ENCODE measurements around the gene PSAP. TPM values are rescaled to one million over a fixed set of nuclear protein-coding genes. Genes with fewer than 3 reads are reported as not detected.

PSAP gene
- total RNA-seq, 1 experiment from 2014 or later: 1,316 TPM

DNA sequence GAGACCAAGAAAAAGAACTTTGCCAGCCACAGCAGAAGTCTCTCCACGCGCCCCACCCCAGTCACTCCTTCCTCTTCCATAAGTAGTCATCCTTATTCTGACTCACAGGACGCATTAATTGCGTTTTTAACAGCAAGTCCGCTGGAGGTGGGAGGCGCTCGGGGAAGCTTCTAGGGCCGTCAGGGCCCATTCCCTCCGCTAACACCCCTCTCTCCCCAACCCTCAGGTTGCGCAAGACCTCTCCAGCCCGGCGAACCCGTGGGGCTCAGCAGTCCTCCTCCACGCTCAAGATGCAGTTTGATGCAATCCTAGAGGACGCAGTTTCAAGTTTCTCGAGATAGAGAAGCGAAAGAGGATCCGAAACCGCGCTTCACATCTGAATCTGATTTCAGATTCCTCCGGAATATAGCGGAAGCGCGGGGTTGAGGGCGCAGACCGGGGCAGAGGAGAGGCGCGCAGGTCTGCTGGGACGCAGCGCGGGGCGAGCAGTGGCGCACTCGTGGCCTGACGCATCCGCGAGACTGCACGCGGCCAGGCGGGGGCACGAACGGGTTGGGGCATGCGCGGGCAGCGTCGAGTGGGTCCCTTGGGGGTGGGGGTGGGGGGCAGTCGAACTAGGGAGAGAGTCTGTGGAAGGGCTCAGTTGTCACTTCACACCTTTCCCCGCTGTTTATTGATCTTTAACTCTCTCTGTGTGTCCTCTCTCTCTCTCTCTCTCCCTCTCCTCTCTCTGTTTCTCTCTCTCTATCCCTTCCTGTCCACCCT lies 37.8 kb upstream of the PSAP start:
- Mint-ChIP-seq H3K36me3 (ENCODE audit: insufficient read depth, unreplicated experiment) (peaks cover 6% of the 10 kb centered on the region), H3K9me3 (ENCODE audit: unreplicated experiment) (no peaks in the 10 kb centered on the region), H3K4me3 (ENCODE audit: unreplicated experiment) (peak overlapping the region; percentile 84), H3K27ac (ENCODE audit: unreplicated experiment) (peak overlapping the region; percentile 47), H3K27me3 (ENCODE audit: insufficient read depth, unreplicated experiment) (no peaks in the 10 kb centered on the region), H3K4me1 (ENCODE audit: low read depth, unreplicated experiment) (peaks cover 20% of the 10 kb centered on the region)
- Histone ChIP-seq H3K27me3 (replicated peaks; ENCODE audit: control insufficient read depth, insufficient read depth, low read length) (no peaks in the 10 kb centered on the region), H3K36me3 (ENCODE audit: control insufficient read depth, insufficient read depth, low read length) (no peaks in the 10 kb centered on the region), H3K4me1 (peaks cover 25% of the 10 kb centered on the region), H3K4me3 (ENCODE audit: low read depth, low read length) (peak overlapping the region; percentile 66), H3K9me3 (no peaks in the 10 kb centered on the region)
- intact Hi-C loops (cut with micrococcal nuclease; ENCODE audit: unreplicated experiment): loop anchor here (2.0 kb wide), 1 partner anchor 48 kb away; no protein-coding TSS in a partner anchor
- ChIA-PET CTCF (interaction anchor here (0.8 to 1.9 kb wide), 3 partner anchors 29 to 160 kb away, joined by 3 to 6 read pairs (median 5); partner anchors contain the start of gene PSAP), POLR2A (no interaction called here)
- peak; percentile 73 to 79 for DNase-seq
- TF ChIP-seq, protein P1, sequence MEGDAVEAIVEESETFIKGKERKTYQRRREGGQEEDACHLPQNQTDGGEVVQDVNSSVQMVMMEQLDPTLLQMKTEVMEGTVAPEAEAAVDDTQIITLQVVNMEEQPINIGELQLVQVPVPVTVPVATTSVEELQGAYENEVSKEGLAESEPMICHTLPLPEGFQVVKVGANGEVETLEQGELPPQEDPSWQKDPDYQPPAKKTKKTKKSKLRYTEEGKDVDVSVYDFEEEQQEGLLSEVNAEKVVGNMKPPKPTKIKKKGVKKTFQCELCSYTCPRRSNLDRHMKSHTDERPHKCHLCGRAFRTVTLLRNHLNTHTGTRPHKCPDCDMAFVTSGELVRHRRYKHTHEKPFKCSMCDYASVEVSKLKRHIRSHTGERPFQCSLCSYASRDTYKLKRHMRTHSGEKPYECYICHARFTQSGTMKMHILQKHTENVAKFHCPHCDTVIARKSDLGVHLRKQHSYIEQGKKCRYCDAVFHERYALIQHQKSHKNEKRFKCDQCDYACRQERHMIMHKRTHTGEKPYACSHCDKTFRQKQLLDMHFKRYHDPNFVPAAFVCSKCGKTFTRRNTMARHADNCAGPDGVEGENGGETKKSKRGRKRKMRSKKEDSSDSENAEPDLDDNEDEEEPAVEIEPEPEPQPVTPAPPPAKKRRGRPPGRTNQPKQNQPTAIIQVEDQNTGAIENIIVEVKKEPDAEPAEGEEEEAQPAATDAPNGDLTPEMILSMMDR (IDR thresholded peaks at IDR 0.05; ENCODE audit: insufficient read depth in 1 of 2, low read depth in 1 of 2, low read length in 1 of 2, severe bottlenecking in 1 of 2, unreplicated experiment in 1 of 2): no peak
- BruUV-seq (replicated peaks): TSS peak; percentile 85

DNA sequence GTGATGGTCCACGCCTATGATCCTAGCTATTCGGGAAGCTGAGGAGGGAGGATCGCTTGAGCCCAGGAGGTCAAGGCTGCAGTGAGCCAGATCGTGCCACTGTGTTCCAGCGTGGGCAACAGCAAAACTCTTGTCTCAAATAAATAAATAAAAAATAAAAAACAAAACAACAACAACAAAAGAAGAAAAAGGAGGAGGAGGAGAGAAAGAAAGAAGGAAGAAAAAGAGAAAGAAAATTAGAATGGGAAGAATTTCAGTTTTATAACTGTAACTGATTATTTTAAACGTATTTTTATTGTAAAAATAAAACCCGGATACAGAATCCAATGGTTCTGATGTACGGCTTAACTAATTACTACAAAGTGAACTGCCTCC lies 37.2 kb upstream of the PSAP start:
- Mint-ChIP-seq H3K4me3 (ENCODE audit: unreplicated experiment) (peak overlapping the region; percentile 84), H3K4me1 (ENCODE audit: low read depth, unreplicated experiment) (peaks cover 20% of the 10 kb centered on the region), H3K27ac (ENCODE audit: unreplicated experiment) (peak overlapping the region; percentile 47), H3K27me3 (ENCODE audit: insufficient read depth, unreplicated experiment) (no peaks in the 10 kb centered on the region), H3K36me3 (ENCODE audit: insufficient read depth, unreplicated experiment) (peaks cover 6% of the 10 kb centered on the region), H3K9me3 (ENCODE audit: unreplicated experiment) (no peaks in the 10 kb centered on the region)
- TF ChIP-seq, protein P1 (IDR thresholded peaks at IDR 0.05; ENCODE audit: insufficient read depth in 1 of 2, low read depth in 1 of 2, low read length in 1 of 2, severe bottlenecking in 1 of 2, unreplicated experiment in 1 of 2): no peak
- H3K4me1 ChIP-seq: peaks cover 23% of the 10 kb centered on the region
- no peaks in the 10 kb centered on the region for H3K27me3 ChIP-seq (replicated peaks; ENCODE audit: control insufficient read depth, insufficient read depth, low read length)
- no peak for DNase-seq
- no peaks in the 10 kb centered on the region for H3K9me3 ChIP-seq
- CTCF ChIA-PET: interaction anchor here (1.9 kb wide), 1 partner anchor 160 kb away, joined by 6 read pairs; no protein-coding TSS in a partner anchor
- peak overlapping the region; percentile 66 for H3K4me3 ChIP-seq (ENCODE audit: low read depth, low read length)
- intact Hi-C loops (cut with micrococcal nuclease; ENCODE audit: unreplicated experiment): loop anchor here (2.0 kb wide), 1 partner anchor 47 kb away; no protein-coding TSS in a partner anchor
- no peaks in the 10 kb centered on the region for H3K36me3 ChIP-seq (ENCODE audit: control insufficient read depth, insufficient read depth, low read length)
- POLR2A ChIA-PET: no interaction called here
- no TSS peak for BruUV-seq (replicated peaks)

GRCh38 chr10:71887743-71888142 lies 36.7 kb upstream of the PSAP start:
- H3K9me3 Mint-ChIP-seq (ENCODE audit: unreplicated experiment): no peaks in the 10 kb centered on the region
- Histone ChIP-seq H3K36me3 (ENCODE audit: control insufficient read depth, insufficient read depth, low read length) (no peaks in the 10 kb centered on the region), H3K4me3 (ENCODE audit: low read depth, low read length) (no peak overlapping the region), H3K27me3 (replicated peaks; ENCODE audit: control insufficient read depth, insufficient read depth, low read length) (no peaks in the 10 kb centered on the region), H3K9me3 (no peaks in the 10 kb centered on the region), H3K4me1 (peaks cover 20% of the 10 kb centered on the region)
- intact Hi-C loops (cut with micrococcal nuclease; ENCODE audit: unreplicated experiment): loop anchor here (2.0 kb wide), 1 partner anchor 47 kb away; no protein-coding TSS in a partner anchor
- no peak for DNase-seq
- H3K4me3 Mint-ChIP-seq (ENCODE audit: unreplicated experiment): peak overlapping the region; percentile 84
- no TSS peak for BruUV-seq (replicated peaks)
- CTCF ChIA-PET: no interaction called here
- peaks cover 6% of the 10 kb centered on the region for H3K36me3 Mint-ChIP-seq (ENCODE audit: insufficient read depth, unreplicated experiment)
- TF ChIP-seq, protein P1 (IDR thresholded peaks at IDR 0.05; ENCODE audit: insufficient read depth in 1 of 2, low read depth in 1 of 2, low read length in 1 of 2, severe bottlenecking in 1 of 2, unreplicated experiment in 1 of 2): no peak
- POLR2A ChIA-PET: no interaction called here
- no peak overlapping the region for H3K27ac Mint-ChIP-seq (ENCODE audit: unreplicated experiment)
- H3K27me3 Mint-ChIP-seq (ENCODE audit: insufficient read depth, unreplicated experiment): no peaks in the 10 kb centered on the region
- H3K4me1 Mint-ChIP-seq (ENCODE audit: low read depth, unreplicated experiment): peaks cover 20% of the 10 kb centered on the region
